ENCODE measurements around the gene SRC. TPM values are rescaled to one million over a fixed set of nuclear protein-coding genes. Genes with fewer than 3 reads are reported as not detected.

SRC gene
- total RNA-seq, 1 experiment from 2014 or later, result 42.3 TPM

- Histone ChIP-seq H4K20me1 (ENCODE audit: insufficient read depth) (no peaks in the 10 kb centered on the region), H3K4me3 (replicated peaks in 1 of 2; ENCODE audit: low read depth in 1 of 2, low read length in 2 of 2) (no peak overlapping the region), H3K79me2 (ENCODE audit: insufficient read depth, low read length) (no peaks in the 10 kb centered on the region), H3K9me3 (ENCODE audit: control insufficient read depth in 1 of 2, insufficient read depth in 1 of 2, low read depth in 1 of 2, low read length in 2 of 2) (no peaks in the 10 kb centered on the region), H2AFZ (ENCODE audit: low read depth, low read length, poor library complexity, severe bottlenecking) (no peak overlapping the region), H3K9me2 (ENCODE audit: insufficient read depth) (no peaks in the 10 kb centered on the region), H3K4me2 (ENCODE audit: low read length) (no peak overlapping the region), H3K27ac (ENCODE audit: low read depth, low read length) (no peak overlapping the region), H3K4me1 (ENCODE audit: control insufficient read depth in 1 of 2, insufficient read depth in 2 of 2, low read length in 2 of 2) (peaks cover 4 to 11% of the 10 kb centered on the region in 2 experiments; a peak in 2 of 4 replicates), H3K9ac (ENCODE audit: low read length) (no peak overlapping the region), H3K27me3 (ENCODE audit: insufficient read depth, low read length) (no peaks in the 10 kb centered on the region), H3K36me3 (ENCODE audit: control insufficient read depth in 1 of 2, insufficient read depth in 2 of 2, low read length in 2 of 2) (no peaks in the 10 kb centered on the region)
- DNase-seq (ENCODE audit: low read depth, low spot score) (no peak), ATAC-seq (no peak)
- ChIA-PET RAD21 (ENCODE audit: low non-redundant PET in 1 of 2, low total read pairs in 2 of 2, uncharacterized antibody in 2 of 2, unreplicated experiment in 2 of 2) (no interaction called here), CTCF (no interaction called here), POLR2A (no interaction called here)
- intact Hi-C loops (cut with micrococcal nuclease), result no loop called here
- TF ChIP-seq FOSL1 (IDR thresholded peaks at IDR 0.05; ENCODE audit: low read depth) (no peak), JUND (IDR thresholded peaks at IDR 0.05) (no peak), POLR2AphosphoS5 (IDR thresholded peaks at IDR 0.05; ENCODE audit: low read depth, low read length) (no peak)
- no TSS peak for BruUV-seq (replicated peaks)
Observed at GRCh38 chr20:37331060-37331857, 14.7 kb upstream of the SRC start.

- Histone ChIP-seq H4K20me1 (ENCODE audit: insufficient read depth) (no peaks in the 10 kb centered on the region), H3K9me2 (ENCODE audit: insufficient read depth) (no peaks in the 10 kb centered on the region), H3K4me3 (replicated peaks in 1 of 2; ENCODE audit: low read depth in 1 of 2, low read length in 2 of 2) (no peak overlapping the region), H3K27me3 (ENCODE audit: insufficient read depth, low read length) (no peaks in the 10 kb centered on the region), H3K36me3 (ENCODE audit: control insufficient read depth in 1 of 2, insufficient read depth in 2 of 2, low read length in 2 of 2) (no peaks in the 10 kb centered on the region), H3K27ac (ENCODE audit: low read depth, low read length) (no peak overlapping the region), H2AFZ (ENCODE audit: low read depth, low read length, poor library complexity, severe bottlenecking) (no peak overlapping the region), H3K9ac (ENCODE audit: low read length) (no peak overlapping the region), H3K4me2 (ENCODE audit: low read length) (no peak overlapping the region), H3K4me1 (ENCODE audit: control insufficient read depth in 1 of 2, insufficient read depth in 2 of 2, low read length in 2 of 2) (peaks cover 4 to 12% of the 10 kb centered on the region in 2 experiments; a peak in 2 of 4 replicates), H3K79me2 (ENCODE audit: insufficient read depth, low read length) (no peaks in the 10 kb centered on the region), H3K9me3 (ENCODE audit: control insufficient read depth in 1 of 2, insufficient read depth in 1 of 2, low read depth in 1 of 2, low read length in 2 of 2) (no peaks in the 10 kb centered on the region)
- no peak for ATAC-seq
- no peak for DNase-seq (ENCODE audit: low read depth, low spot score)
- TF ChIP-seq CBX3 (IDR thresholded peaks at IDR 0.05; ENCODE audit: low read depth), result no peak
- no peak for TF ChIP-seq POLR2A (IDR thresholded peaks at IDR 0.05; ENCODE audit: borderline replicate concordance, extremely low read depth, insufficient read depth, insufficient read length)
- no peak for TF ChIP-seq ATF3 (IDR thresholded peaks at IDR 0.05)
- TF ChIP-seq CEBPB (IDR thresholded peaks at IDR 0.05; ENCODE audit: low read depth), result no peak
- no peak for TF ChIP-seq MAX (IDR thresholded peaks at IDR 0.05)
- no peak for TF ChIP-seq ZFX (IDR thresholded peaks at IDR 0.05)
- TF ChIP-seq JUND (IDR thresholded peaks at IDR 0.05), result no peak
- no peak for TF ChIP-seq SIN3A (IDR thresholded peaks at IDR 0.05; ENCODE audit: low read depth)
- no peak for TF ChIP-seq EZH2phosphoT487 (IDR thresholded peaks at IDR 0.05; ENCODE audit: borderline replicate concordance)
- TF ChIP-seq POLR2AphosphoS5 (IDR thresholded peaks at IDR 0.05; ENCODE audit: low read depth, low read length), result no peak
- no peak for TF ChIP-seq TCF7L2 (IDR thresholded peaks at IDR 0.05; ENCODE audit: borderline replicate concordance, extremely low read depth, insufficient read depth, insufficient read length)
- TF ChIP-seq EZH2 (IDR thresholded peaks at IDR 0.05), result no peak
- no peak for TF ChIP-seq FOSL1 (IDR thresholded peaks at IDR 0.05; ENCODE audit: low read depth)
- ChIA-PET RAD21 (ENCODE audit: low non-redundant PET in 1 of 2, low total read pairs in 2 of 2, uncharacterized antibody in 2 of 2, unreplicated experiment in 2 of 2) (no interaction called here), POLR2A (no interaction called here), CTCF (no interaction called here)
- no TSS peak for BruUV-seq (replicated peaks)
- intact Hi-C loops (cut with micrococcal nuclease), result no loop called here
Observed at GRCh38 chr20:37333130-37333847, 12.7 kb upstream of the SRC start.

Data from HCT116 (cell line).